CD4-positive, alpha-beta T cell treated with Interferon gamma for 1 hour (primary cell): ENCODE results near the gene DSCAM.

Experiments
- DNase-seq: peaks from one replicate; pipeline ENCODE4 v3.0.0-alpha.2; 2020

Gene DSCAM

GRCh38 chr21:40016667-40017066 is 830.3 kb downstream of the DSCAM start:
- DNase-seq, result no peak

GRCh38 chr21:40016234-40016633 is 830.7 kb downstream of the DSCAM start:
- DNase-seq, result no peak

GRCh38 chr21:40015818-40016217 is 831.1 kb downstream of the DSCAM start:
- no peak for DNase-seq

GRCh38 chr21:40014394-40014793 is 832.6 kb downstream of the DSCAM start:
- DNase-seq, result no peak

GRCh38 chr21:40013001-40013735 is 833.8 kb downstream of the DSCAM start:
- DNase-seq, result no peak

GRCh38 chr21:40011371-40011770 is 835.6 kb downstream of the DSCAM start:
- DNase-seq, result no peak

GRCh38 chr21:40002978-40003377 is 844.0 kb downstream of the DSCAM start:
- no peak for DNase-seq

GRCh38 chr21:39984286-39984991 is 862.5 kb downstream of the DSCAM start:
- no peak for DNase-seq

- DNase-seq, result no peak
Observed at GRCh38 chr21:39980241-39980820, 866.6 kb downstream of the DSCAM start.

GRCh38 chr21:39979321-39979720 is 867.6 kb downstream of the DSCAM start:
- DNase-seq, result no peak

GRCh38 chr21:39976800-39977199 is 870.2 kb downstream of the DSCAM start:
- DNase-seq, result no peak

GRCh38 chr21:39972976-39973770 is 873.8 kb downstream of the DSCAM start:
- DNase-seq, result no peak

GRCh38 chr21:39972471-39972870 is 874.5 kb downstream of the DSCAM start:
- no peak for DNase-seq

GRCh38 chr21:39971956-39972355 is 875.0 kb downstream of the DSCAM start:
- DNase-seq, result no peak

GRCh38 chr21:39969691-39970364 is 877.1 kb downstream of the DSCAM start:
- no peak for DNase-seq

- DNase-seq, result no peak
Observed at GRCh38 chr21:39968010-39968409, 878.9 kb downstream of the DSCAM start.

GRCh38 chr21:39966786-39967185 is 880.2 kb downstream of the DSCAM start:
- DNase-seq, result no peak

GRCh38 chr21:39965026-39965425 is 881.9 kb downstream of the DSCAM start:
- DNase-seq, result no peak

- no peak for DNase-seq
Observed at GRCh38 chr21:39961251-39961650, 885.7 kb downstream of the DSCAM start.
